H1 (cell line): ENCODE data around the gene KLB. TPM values are rescaled to one million over a fixed set of nuclear protein-coding genes. Genes with fewer than 3 reads are reported as not detected.

Experiments used
- CTCF ChIA-PET: fragments of 300-600 bp; sonication (Branson Sonifier 250); formaldehyde crosslinking; loops from one replicate; lab custom pipeline; 2021; ENCODE audit not compliant: partially characterized antibody; lab: Charles Lee
- POLR2A ChIA-PET: fragments of 300-600 bp; sonication (Branson Sonifier 250); formaldehyde crosslinking; loops from one replicate; lab custom pipeline; 2021; ENCODE audit warnings: inconsistent platforms; ENCODE audit not compliant: partially characterized antibody; lab: Charles Lee
- DNase-seq, 2 experiments: peaks; one replicate each; pipeline versions ENCODE4 v3.0.0 to v3.0.0-alpha.2; 2010 to 2022; ENCODE audit warnings: low spot score in 2 of 2, low read depth in 1 of 2, mixed read lengths in 1 of 2
- FAIRE-seq: peaks from 2 replicates; lab custom pipeline; 2011; peaks lifted over from hg19 to GRCh38; lab: Jason Lieb, UNC
- H2AFZ ChIP-seq: 2 replicates; pipeline ENCODE4 v1.8.1; 2012; ENCODE audit warnings: low read length, inconsistent platforms
- H2AK5ac ChIP-seq: 2 replicates; pipeline ENCODE4 v1.6.1; 2013; ENCODE audit warnings: low read depth, low read length
- H2BK120ac ChIP-seq: replicated peaks from 2 replicates; pipeline ENCODE3; 2013; ENCODE audit warnings: low read depth, low read length, inconsistent platforms
- H2BK12ac ChIP-seq: 2 replicates; pipeline ENCODE4 v1.6.1; 2013; ENCODE audit warnings: low read depth, low read length
- H2BK15ac ChIP-seq: 2 replicates; pipeline ENCODE4 v1.6.1; 2013; ENCODE audit warnings: low read length
- H2BK20ac ChIP-seq: 2 replicates; pipeline ENCODE4 v1.6.1; 2013; ENCODE audit warnings: low read length
- H2BK5ac ChIP-seq: 2 replicates; pipeline ENCODE4 v1.6.1; 2013; ENCODE audit warnings: low read depth, low read length
- H3K14ac ChIP-seq: 2 replicates; pipeline ENCODE4 v1.6.1; 2013; ENCODE audit warnings: inconsistent platforms; ENCODE audit not compliant: insufficient read length
- H3K18ac ChIP-seq: 2 replicates; pipeline ENCODE4 v1.6.1; 2013; ENCODE audit warnings: low read length; ENCODE audit errors: extremely low read depth
- H3K23ac ChIP-seq: 2 replicates; pipeline ENCODE4 v1.6.1; 2013; ENCODE audit warnings: inconsistent platforms; ENCODE audit not compliant: insufficient read length
- H3K23me2 ChIP-seq: 2 replicates; pipeline ENCODE4 v1.6.1; 2013; ENCODE audit warnings: low read depth, low read length
- H3K27ac ChIP-seq: 2 replicates; pipeline ENCODE4 v1.6.1; 2011; ENCODE audit warnings: low read depth, low read length, inconsistent platforms
- H3K27me3 ChIP-seq, 4 experiments: replicated peaks in 1 of 4; 1 replicate in 1 of 4; 2 replicates in 3 of 4; pipeline versions ENCODE4 v1.6.1 to v1.8.1; 2011 to 2013; ENCODE audit warnings: low read length in 3 of 4, mild to moderate bottlenecking in 3 of 4, inconsistent platforms in 2 of 4, mixed read lengths in 2 of 4, moderate library complexity in 1 of 4; ENCODE audit not compliant: control insufficient read depth in 3 of 4, insufficient read depth in 3 of 4; ENCODE audit errors: extremely low read depth in 1 of 4
- H3K36me3 ChIP-seq, 4 experiments: 2 replicates each; pipeline versions ENCODE4 v1.6.1 to v1.8.1; 2011 to 2013; ENCODE audit warnings: mild to moderate bottlenecking in 4 of 4, low read length in 3 of 4, moderate library complexity in 2 of 4, control low read depth in 1 of 4, inconsistent platforms in 1 of 4; ENCODE audit not compliant: insufficient read depth in 4 of 4, control insufficient read depth in 2 of 4
- H3K4ac ChIP-seq: replicated peaks from 2 replicates; pipeline ENCODE3; 2013; ENCODE audit warnings: low read length, low read depth, mixed read lengths, inconsistent platforms; ENCODE audit not compliant: insufficient read length
- H3K4me1 ChIP-seq, 4 experiments: replicated peaks in 1 of 4; 1 replicate in 1 of 4; 2 replicates in 3 of 4; pipeline versions ENCODE4 v1.6.1 to v1.8.1; 2011 to 2013; ENCODE audit warnings: low read length in 3 of 4, inconsistent platforms in 2 of 4, mixed read lengths in 1 of 4; ENCODE audit not compliant: insufficient read depth in 4 of 4, control insufficient read depth in 3 of 4
- H3K4me2 ChIP-seq, 2 experiments: 2 replicates each; pipeline versions ENCODE4 v1.6.1 to v1.8.1; 2011 to 2013; ENCODE audit warnings: low read depth in 2 of 2, low read length in 2 of 2, control low read depth in 1 of 2, inconsistent platforms in 1 of 2, mild to moderate bottlenecking in 1 of 2; ENCODE audit not compliant: insufficient read depth in 1 of 2
- H3K4me3 ChIP-seq, 4 experiments: fragments of 200-600, 300-600 bp in 1 of 4; sonication (generic), shearing (Covaris generic), sonication (Bioruptor Twin) in 1 of 4; 2 replicates each; pipeline versions ENCODE4 v1.5.1 to v1.8.1; 2011 to 2016; ENCODE audit warnings: low read length in 4 of 4, low read depth in 3 of 4, control low read depth in 2 of 4, inconsistent platforms in 2 of 4, mild to moderate bottlenecking in 2 of 4, mixed read lengths in 1 of 4, moderate library complexity in 1 of 4; ENCODE audit not compliant: insufficient read depth in 2 of 4; ENCODE audit errors: extremely low read depth in 1 of 4
- H3K56ac ChIP-seq: replicated peaks from 2 replicates; pipeline ENCODE3; 2013; ENCODE audit warnings: low read depth, mild to moderate bottlenecking, mixed read lengths, low read length, inconsistent platforms; ENCODE audit not compliant: insufficient read length
- H3K79me1 ChIP-seq: 2 replicates; pipeline ENCODE4 v1.6.1; 2013; ENCODE audit warnings: low read depth, low read length, control low read depth
- H3K79me2 ChIP-seq, 2 experiments: 2 replicates each; pipeline versions ENCODE4 v1.6.1 to v1.8.1; 2012 to 2013; ENCODE audit warnings: low read length in 2 of 2, mild to moderate bottlenecking in 2 of 2, inconsistent platforms in 1 of 2; ENCODE audit not compliant: insufficient read depth in 2 of 2, control insufficient read depth in 1 of 2
- H3K9ac ChIP-seq, 4 experiments: replicated peaks in 1 of 4; 1 replicate in 1 of 4; 2 replicates in 3 of 4; pipeline versions ENCODE4 v1.6.1 to v1.8.1; 2011 to 2013; ENCODE audit warnings: low read depth in 3 of 4, low read length in 3 of 4, control low read depth in 2 of 4, mild to moderate bottlenecking in 2 of 4, moderate library complexity in 2 of 4, inconsistent platforms in 1 of 4; ENCODE audit errors: extremely low read depth in 1 of 4
- H3K9me3 ChIP-seq, 2 experiments: 2 replicates each; pipeline versions ENCODE4 v1.6.1 to v1.8.1; 2012 to 2013; ENCODE audit warnings: mild to moderate bottlenecking in 2 of 2, moderate library complexity in 2 of 2, control low read depth in 1 of 2, inconsistent platforms in 1 of 2, low read depth in 1 of 2, low read length in 1 of 2, mixed read lengths in 1 of 2; ENCODE audit not compliant: insufficient read depth in 2 of 2
- H4K20me1 ChIP-seq, 2 experiments: replicated peaks in 1 of 2; 2 replicates each; pipeline versions ENCODE3 to v1.8.1; 2011 to 2013; ENCODE audit warnings: inconsistent platforms in 2 of 2, low read length in 2 of 2, mild to moderate bottlenecking in 1 of 2; ENCODE audit not compliant: insufficient read depth in 2 of 2, control insufficient read depth in 1 of 2
- H4K5ac ChIP-seq: 2 replicates; pipeline ENCODE4 v1.6.1; 2013; ENCODE audit warnings: low read length, low read depth, mixed read lengths, inconsistent platforms; ENCODE audit not compliant: insufficient read length
- H4K8ac ChIP-seq: 2 replicates; pipeline ENCODE4 v1.8.0; 2013; ENCODE audit warnings: mild to moderate bottlenecking, moderate library complexity, low read length, inconsistent platforms; ENCODE audit not compliant: insufficient read depth; ENCODE audit errors: extremely low read depth
- H4K91ac ChIP-seq: replicated peaks from 2 replicates; pipeline ENCODE3; 2013; ENCODE audit warnings: low read length, mixed read lengths, inconsistent platforms; ENCODE audit not compliant: insufficient read length
- CHD2 ChIP-seq: IDR thresholded peaks from 2 replicates; pipeline ENCODE4 v1.6.1; 2012; ENCODE audit warnings: low read length, improper control_type of control experiment
- CREB1 ChIP-seq: IDR thresholded peaks from 2 replicates; pipeline ENCODE4 v1.6.1; 2012; ENCODE audit warnings: inconsistent platforms
- EP300 ChIP-seq, 2 experiments: IDR thresholded peaks; 1 replicate in 1 of 2; 2 replicates in 1 of 2; pipeline ENCODE4 v1.6.1; 2011 to 2012; ENCODE audit warnings: low read depth in 2 of 2, low read length in 2 of 2, mild to moderate bottlenecking in 2 of 2, borderline replicate concordance in 1 of 2, inconsistent platforms in 1 of 2, moderate library complexity in 1 of 2
- EZH2 ChIP-seq: fragments of 200-600 bp; sonication (generic); IDR thresholded peaks from 2 replicates; pipeline ENCODE4 v1.7.1; 2012; ENCODE audit warnings: low read depth, mild to moderate bottlenecking, moderate library complexity, low read length, inconsistent platforms; ENCODE audit not compliant: severe bottlenecking
- FOSL1 ChIP-seq: IDR thresholded peaks from 2 replicates; pipeline ENCODE4 v1.6.1; 2011; ENCODE audit warnings: mild to moderate bottlenecking, low read depth, low read length, moderate library complexity; ENCODE audit not compliant: insufficient read depth
- KDM1A ChIP-seq: fragments of 200-600, 300-600 bp; sonication (generic); IDR thresholded peaks from 2 replicates; pipeline ENCODE4 v1.7.1; 2016; ENCODE audit warnings: mild to moderate bottlenecking, low read length, borderline replicate concordance
- NRF1 ChIP-seq: IDR thresholded peaks from 2 replicates; pipeline ENCODE4 v1.6.1; 2011; ENCODE audit warnings: mild to moderate bottlenecking, low read depth, low read length, improper control_type of control experiment
- RAD21 ChIP-seq, 2 experiments: IDR thresholded peaks in 1 of 2; conservative IDR thresholded peaks in 1 of 2; 2 replicates each; pipeline ENCODE4 v1.6.1; 2011; ENCODE audit warnings: low read depth in 2 of 2, low read length in 2 of 2, improper control_type of control experiment in 1 of 2, inconsistent platforms in 1 of 2, mild to moderate bottlenecking in 1 of 2, moderate library complexity in 1 of 2
- RBBP5 ChIP-seq: IDR thresholded peaks from 2 replicates; pipeline ENCODE4 v1.7.1; 2012; ENCODE audit warnings: low read depth, mild to moderate bottlenecking, inconsistent platforms, low read length, moderate library complexity, borderline replicate concordance
- SP4 ChIP-seq: IDR thresholded peaks from 2 replicates; pipeline ENCODE4 v1.6.1; 2012; ENCODE audit warnings: low read length, inconsistent platforms
- TAF7 ChIP-seq: optimal IDR thresholded peaks from 2 replicates; pipeline ENCODE3; 2011; ENCODE audit warnings: low read depth, mild to moderate bottlenecking, inconsistent platforms, low read length, moderate library complexity, borderline replicate concordance
- TCF12 ChIP-seq: IDR thresholded peaks from 2 replicates; pipeline ENCODE4 v1.6.1; 2011; ENCODE audit warnings: low read depth, mild to moderate bottlenecking, low read length
- TEAD4 ChIP-seq: IDR thresholded peaks from 2 replicates; pipeline ENCODE4 v1.6.1; 2012; ENCODE audit warnings: low read depth, low read length, inconsistent platforms, mixed read lengths
- WGBS, 2 experiments: shearing (Covaris generic) in 1 of 2; methylation state at CpG; one replicate each; pipeline versions ENCODE4 v1.1.6 to v1.1.7; 2013 to 2015; ENCODE audit warnings: low lambda C conversion rate in 2 of 2, mixed read lengths in 2 of 2, inconsistent platforms in 1 of 2, low coverage in 1 of 2, missing lambda C conversion rate in 1 of 2; ENCODE audit not compliant: insufficient replicate concordance in 2 of 2, insufficient coverage in 1 of 2, insufficient read length in 1 of 2; ENCODE audit errors: extremely low coverage in 1 of 2, missing lambda C conversion rate in 1 of 2; 5-methylcytosine and 5-hydroxymethylcytosine counted together
- polyA plus RNA-seq, 7 experiments: library from polyadenylated mRNA; depleted of rRNA in 3 of 7; stranded (reverse) in 5 of 7; unstranded in 2 of 7; fragments of >200 nt in 5 of 7; fragments of 200-250 nt in 2 of 7; gene quantifications; 1 replicate in 5 of 7; 2 replicates in 1 of 7; 4 replicates in 1 of 7; pipeline versions ENCODE4 v1.2.1 to v1.2.3, GENCODE V29; 2011 to 2013; ENCODE audit warnings: missing spikeins in 2 of 7, mixed read lengths in 2 of 7
- total RNA-seq: library from RNA; stranded (reverse); fragmentation: NEBNext Ultra II Directional; extraction: Animal tissue kit (Norgen Biotek cat#: 25700); gene quantifications from 2 replicates; pipeline ENCODE4 v1.2.1, GENCODE V29; 2021

The KLB gene
- total and polyA plus RNA-seq, 2 of the 8 experiments (the other 6 are each of a cell fraction or from before 2014, with no cell fraction given) = 0.03 TPM; not detected in 1

GRCh38 chr4:39407584-39407885, 805 bp downstream of the KLB start:
- Histone ChIP-seq H3K9me3 (no peaks in the 10 kb centered on the region), H3K9ac (no peak overlapping the region), H2AFZ (no peak overlapping the region), H3K4ac (no peak overlapping the region), H2BK20ac (no peak overlapping the region), H3K27ac (no peak overlapping the region), H3K23me2 (no peaks in the 10 kb centered on the region), H3K23ac (no peak overlapping the region), H4K5ac (no peak overlapping the region), H2BK5ac (no peak overlapping the region), H4K20me1 (no peaks in the 10 kb centered on the region), H3K4me1 (no peaks in the 10 kb centered on the region), H3K56ac (no peak overlapping the region), H3K79me1 (no peaks in the 10 kb centered on the region), H4K8ac (no peak overlapping the region), H4K91ac (no peak overlapping the region), H3K36me3 (no peaks in the 10 kb centered on the region), H3K14ac (no peak overlapping the region), H2BK15ac (no peak overlapping the region), H3K18ac (no peak overlapping the region), H2BK12ac (no peak overlapping the region), H2BK120ac (no peak overlapping the region), H3K4me3 (no peak overlapping the region), H3K79me2 (no peaks in the 10 kb centered on the region), H3K4me2 (no peak overlapping the region), H2AK5ac (no peak overlapping the region), H3K27me3 (no peaks in the 10 kb centered on the region)
- no peak for FAIRE-seq
- DNase-seq = no peak
- TF ChIP-seq NRF1 (no peak), EZH2 (no peak), KDM1A (no peak), SP4 (no peak), TCF12 (no peak), RBBP5 (no peak), RAD21 (IDR thresholded peaks at IDR 0.05 in 1 of 2, conservative IDR thresholded peaks at IDR 0.05 in 1 of 2; ENCODE audit: low read depth in 2 of 2, low read length in 2 of 2) (no peak), CHD2 (no peak), EP300 (IDR thresholded peaks at IDR 0.05; ENCODE audit: borderline replicate concordance in 1 of 2, low read depth in 2 of 2, low read length in 2 of 2) (no peak), TAF7 (no peak), TEAD4 (no peak), FOSL1 (no peak), CREB1 (no peak)
- ChIA-PET POLR2A (no interaction called here), CTCF (interaction anchor here (1.1 kb wide), 1 partner anchor 29 kb away, joined by 4 read pairs; no protein-coding TSS in a partner anchor)
- WGBS, 2 experiments = 94% methylated on average over 1 of the region's 1 CpG; no CpG with 5 or more reads in 1 of the 2 experiments
